MM.1S (cell line): Measurements from ENCODE around the gene ELP4.

ENCODE experiments used
- DNase-seq: peaks from one replicate; pipeline ENCODE4 v3.0.0-alpha.2; 2015
- H2AFZ ChIP-seq: fragments of 300-600 bp; sonication (generic); 2 replicates; pipeline ENCODE4 v1.6.0; 2016; ENCODE audit warnings: antibody characterized with exemption, low read length
- H3F3A ChIP-seq: fragments of 300-600 bp; sonication (generic); 2 replicates; pipeline ENCODE4 v1.6.1; 2016; ENCODE audit warnings: mild to moderate bottlenecking, antibody characterized with exemption, low read length, moderate library complexity, mixed read lengths; ENCODE audit not compliant: insufficient read depth
- H3K27ac ChIP-seq: fragments of 300-600 bp; sonication (generic); 2 replicates; pipeline ENCODE4 v1.5.1; 2016; ENCODE audit warnings: mild to moderate bottlenecking, low read length
- H3K27me3 ChIP-seq: fragments of 300-600 bp; sonication (generic); replicated peaks from 2 replicates; pipeline ENCODE4 v1.6.0; 2016; ENCODE audit warnings: low read length; ENCODE audit not compliant: insufficient read depth
- H3K36me3 ChIP-seq: fragments of 300-600 bp; sonication (generic); replicated peaks from 2 replicates; pipeline ENCODE4 v1.6.1; 2016; ENCODE audit warnings: mild to moderate bottlenecking, low read length, mixed read lengths; ENCODE audit not compliant: insufficient read depth
- H3K4me1 ChIP-seq: fragments of 300-600 bp; sonication (generic); 2 replicates; pipeline ENCODE4 v1.6.1; 2016; ENCODE audit warnings: low read length, mixed read lengths
- H3K4me2 ChIP-seq: fragments of 300-600 bp; sonication (generic); 2 replicates; pipeline ENCODE4 v1.6.0; 2016; ENCODE audit warnings: low read depth, low read length
- H3K4me3 ChIP-seq: fragments of 300-600 bp; sonication (generic); 2 replicates; pipeline ENCODE4 v1.5.1; 2016; ENCODE audit warnings: low read length, mixed read lengths
- H3K79me2 ChIP-seq: fragments of 300-600 bp; sonication (generic); 2 replicates; pipeline ENCODE4 v1.6.1; 2016; ENCODE audit warnings: mixed run types, low read length, mixed read lengths
- H3K9ac ChIP-seq: fragments of 300-600 bp; sonication (generic); 2 replicates; pipeline ENCODE4 v1.6.1; 2016; ENCODE audit warnings: low read length, mixed read lengths
- H3K9me2 ChIP-seq: fragments of 300-600 bp; sonication (generic); replicated peaks from 2 replicates; pipeline ENCODE4 v1.6.1; 2016; ENCODE audit warnings: mild to moderate bottlenecking, low read length, mixed read lengths; ENCODE audit not compliant: insufficient read depth
- H3K9me3 ChIP-seq: fragments of 300-600 bp; sonication (generic); replicated peaks from 2 replicates; pipeline ENCODE4 v1.6.1; 2016; ENCODE audit warnings: mild to moderate bottlenecking, low read length, mixed read lengths; ENCODE audit not compliant: insufficient read depth
- H4K20me1 ChIP-seq: fragments of 300-600 bp; sonication (generic); 2 replicates; pipeline ENCODE4 v1.6.1; 2016; ENCODE audit warnings: mild to moderate bottlenecking, low read length, moderate library complexity, mixed read lengths; ENCODE audit not compliant: insufficient read depth
- CTCF ChIP-seq: fragments of 300-600 bp; sonication (generic); IDR thresholded peaks from 2 replicates; pipeline ENCODE4 v1.5.1; 2016; ENCODE audit warnings: antibody characterized with exemption, low read length, mixed read lengths
- EZH2 ChIP-seq: fragments of 300-600 bp; sonication (generic); optimal IDR thresholded peaks from 2 replicates; pipeline ENCODE3; 2017; ENCODE audit warnings: low read depth, mild to moderate bottlenecking, antibody characterized with exemption, low read length, mixed read lengths
- EZH2phosphoT487 ChIP-seq: fragments of 300-600 bp; sonication (generic); IDR thresholded peaks from 2 replicates; pipeline ENCODE4 v1.6.1; 2018; ENCODE audit warnings: antibody characterized with exemption, low read length

ELP4 gene

GRCh38 chr11:31806186-31806927 is 296.8 kb downstream of the ELP4 start:
- no peak for TF ChIP-seq EZH2phosphoT487
- TF ChIP-seq CTCF: no peak
- no peak for TF ChIP-seq EZH2

GRCh38 chr11:31806928-31807798 is 297.6 kb downstream of the ELP4 start:
- H3K9me2 ChIP-seq: no peaks in the 10 kb centered on the region
- no peaks in the 10 kb centered on the region for H3F3A ChIP-seq
- H3K9ac ChIP-seq: no peak overlapping the region
- peaks cover 67% of the 10 kb centered on the region for H3K27me3 ChIP-seq
- H3K27ac ChIP-seq: no peak overlapping the region
- no peak for TF ChIP-seq EZH2phosphoT487
- TF ChIP-seq CTCF: no peak
- no peak for TF ChIP-seq EZH2
- no peaks in the 10 kb centered on the region for H3K9me3 ChIP-seq
- DNase-seq: no peak
- H3K4me2 ChIP-seq: no peak overlapping the region
- no peaks in the 10 kb centered on the region for H3K4me1 ChIP-seq
- H3K79me2 ChIP-seq: no peaks in the 10 kb centered on the region
- H3K36me3 ChIP-seq: no peaks in the 10 kb centered on the region
- no peaks in the 10 kb centered on the region for H4K20me1 ChIP-seq
- H2AFZ ChIP-seq: no peak overlapping the region
- no peak overlapping the region for H3K4me3 ChIP-seq

More at GRCh38 chr11:31806186-31806927, 296.8 kb downstream of the ELP4 start:
- Histone ChIP-seq H3K9ac (no peak overlapping the region), H3K4me3 (no peak overlapping the region), H3K36me3 (no peaks in the 10 kb centered on the region), H4K20me1 (no peaks in the 10 kb centered on the region), H3K27ac (no peak overlapping the region), H3K79me2 (no peaks in the 10 kb centered on the region), H3F3A (no peaks in the 10 kb centered on the region), H3K9me3 (no peaks in the 10 kb centered on the region), H3K4me1 (no peaks in the 10 kb centered on the region), H3K9me2 (no peaks in the 10 kb centered on the region), H3K4me2 (no peak overlapping the region), H3K27me3 (peaks cover 63% of the 10 kb centered on the region), H2AFZ (no peak overlapping the region)
- DNase-seq: no peak

GRCh38 chr11:31807799-31808667 is 298.5 kb downstream of the ELP4 start:
- DNase-seq: no peak
- Histone ChIP-seq H3K4me2 (no peak overlapping the region), H4K20me1 (no peaks in the 10 kb centered on the region), H3F3A (no peaks in the 10 kb centered on the region), H2AFZ (no peak overlapping the region), H3K36me3 (no peaks in the 10 kb centered on the region), H3K4me3 (no peak overlapping the region), H3K9me2 (no peaks in the 10 kb centered on the region), H3K27me3 (peaks cover 71% of the 10 kb centered on the region), H3K9ac (no peak overlapping the region), H3K27ac (no peak overlapping the region), H3K9me3 (no peaks in the 10 kb centered on the region), H3K4me1 (no peaks in the 10 kb centered on the region), H3K79me2 (no peaks in the 10 kb centered on the region)
- TF ChIP-seq EZH2 (no peak), EZH2phosphoT487 (no peak), CTCF (no peak)
